Measurements from ENCODE around the gene KPNA1.

The KPNA1 gene

DNA sequence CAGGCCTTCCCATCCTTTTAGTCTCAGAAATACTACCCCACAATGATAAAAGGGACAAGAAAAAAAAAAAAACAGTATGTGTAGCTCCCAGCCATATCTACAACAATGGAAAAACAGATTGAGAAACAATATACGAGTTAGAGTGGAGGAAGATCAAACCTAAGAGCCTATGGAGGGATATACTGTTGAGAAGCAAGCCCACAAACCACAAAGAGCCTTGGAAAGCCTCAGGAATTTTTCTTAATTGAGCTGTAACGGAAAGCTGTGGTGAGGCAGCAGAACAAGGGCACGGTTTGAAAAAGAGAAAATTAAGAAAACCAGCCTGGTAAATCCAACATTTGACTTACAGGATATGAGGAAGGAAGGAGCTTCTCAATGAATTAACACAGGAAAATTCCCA, 21.4 kb downstream of the KPNA1 start:
- H3K4me3 ChIP-seq = no peak overlapping the region
- peaks cover 10 to 28% (median 18%) of the 10 kb centered on the region in 3 donors for H3K36me3 ChIP-seq
- no peak overlapping the region for H3K27ac ChIP-seq
- H3K27me3 ChIP-seq = no peaks in the 10 kb centered on the region
- TF ChIP-seq, protein P1, sequence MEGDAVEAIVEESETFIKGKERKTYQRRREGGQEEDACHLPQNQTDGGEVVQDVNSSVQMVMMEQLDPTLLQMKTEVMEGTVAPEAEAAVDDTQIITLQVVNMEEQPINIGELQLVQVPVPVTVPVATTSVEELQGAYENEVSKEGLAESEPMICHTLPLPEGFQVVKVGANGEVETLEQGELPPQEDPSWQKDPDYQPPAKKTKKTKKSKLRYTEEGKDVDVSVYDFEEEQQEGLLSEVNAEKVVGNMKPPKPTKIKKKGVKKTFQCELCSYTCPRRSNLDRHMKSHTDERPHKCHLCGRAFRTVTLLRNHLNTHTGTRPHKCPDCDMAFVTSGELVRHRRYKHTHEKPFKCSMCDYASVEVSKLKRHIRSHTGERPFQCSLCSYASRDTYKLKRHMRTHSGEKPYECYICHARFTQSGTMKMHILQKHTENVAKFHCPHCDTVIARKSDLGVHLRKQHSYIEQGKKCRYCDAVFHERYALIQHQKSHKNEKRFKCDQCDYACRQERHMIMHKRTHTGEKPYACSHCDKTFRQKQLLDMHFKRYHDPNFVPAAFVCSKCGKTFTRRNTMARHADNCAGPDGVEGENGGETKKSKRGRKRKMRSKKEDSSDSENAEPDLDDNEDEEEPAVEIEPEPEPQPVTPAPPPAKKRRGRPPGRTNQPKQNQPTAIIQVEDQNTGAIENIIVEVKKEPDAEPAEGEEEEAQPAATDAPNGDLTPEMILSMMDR (IDR thresholded peaks at IDR 0.05) = no peak
- peaks cover 0 to 5% (median 2%) of the 10 kb centered on the region in 4 donors for H3K4me1 ChIP-seq
- intact Hi-C loops (cut with DNase I; ENCODE audit: low total_unique reads) = no loop called here
- H3K9me3 ChIP-seq = no peaks in the 10 kb centered on the region
- DNase-seq = no peak

DNA sequence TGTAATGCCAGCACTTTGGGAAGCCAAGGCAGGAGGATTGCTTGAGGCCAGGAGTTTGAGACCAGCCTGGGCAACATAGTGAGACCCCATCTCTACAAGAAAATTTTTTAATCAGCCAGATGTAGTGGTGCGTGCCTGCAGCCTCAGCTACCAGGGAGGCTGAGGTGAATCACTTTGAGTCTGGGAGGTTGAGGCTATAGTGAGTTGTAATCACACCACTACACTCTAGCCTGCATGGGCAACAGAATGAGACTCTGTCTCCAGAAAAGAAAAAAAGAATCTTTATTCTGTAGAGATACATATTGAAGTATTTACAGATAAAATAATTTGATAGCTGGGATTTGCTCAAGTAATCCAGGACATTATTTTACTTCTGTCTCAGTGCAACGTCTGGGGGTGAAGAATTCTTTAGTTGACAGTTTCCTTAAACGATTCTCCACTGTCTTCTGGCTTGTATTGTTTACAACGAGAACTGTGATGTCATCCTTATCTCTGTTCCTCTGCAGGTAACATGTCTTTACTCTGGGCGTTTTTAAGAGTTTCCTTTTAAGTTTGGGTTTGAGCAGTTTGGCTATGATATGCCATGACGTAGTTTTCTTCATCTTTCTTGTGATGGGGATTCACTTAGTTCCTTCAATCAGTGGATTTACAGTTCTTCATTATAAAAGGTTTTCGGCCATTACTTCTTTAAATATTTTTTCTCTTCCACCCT, 26.3 kb downstream of the KPNA1 start:
- H3K27me3 ChIP-seq = no peaks in the 10 kb centered on the region
- DNase-seq = no peak
- TF ChIP-seq, protein P1 (IDR thresholded peaks at IDR 0.05) = no peak
- intact Hi-C loops (cut with DNase I; ENCODE audit: low total_unique reads) = no loop called here
- peaks cover 0 to 11% (median 4%) of the 10 kb centered on the region in 3 donors for H3K36me3 ChIP-seq
- no peak overlapping the region for H3K4me3 ChIP-seq
- H3K4me1 ChIP-seq = peaks cover 0 to 1% (median 0%) of the 10 kb centered on the region in 4 donors
- no peaks in the 10 kb centered on the region for H3K9me3 ChIP-seq
- no peak overlapping the region for H3K27ac ChIP-seq

DNA sequence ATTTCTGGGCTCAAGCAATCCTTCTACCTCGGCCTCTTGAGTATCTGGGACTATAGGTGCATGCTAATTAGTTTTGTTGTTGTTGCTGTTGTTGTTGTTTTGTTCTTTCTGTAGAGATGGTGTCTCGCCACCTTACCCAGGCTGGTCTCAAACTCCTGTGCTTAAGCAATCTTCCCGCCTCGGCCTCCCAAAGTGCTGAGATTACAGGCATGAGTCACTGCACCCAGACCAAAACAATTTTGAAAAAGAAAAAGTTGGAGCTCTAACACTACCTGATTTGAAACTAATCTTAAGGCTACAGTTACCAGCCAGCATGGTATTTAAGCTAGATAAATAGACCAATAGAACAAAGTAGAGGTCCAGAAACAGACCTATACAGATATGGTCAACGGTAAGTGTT, 29.8 kb downstream of the KPNA1 start:
- no peaks in the 10 kb centered on the region for H3K9me3 ChIP-seq
- peaks cover 0 to 11% (median 2%) of the 10 kb centered on the region in 4 donors for H3K4me1 ChIP-seq
- H3K4me3 ChIP-seq = no peak overlapping the region
- H3K36me3 ChIP-seq = peaks cover 0 to 7% (median 0%) of the 10 kb centered on the region in 3 donors
- no peak overlapping the region for H3K27ac ChIP-seq
- TF ChIP-seq, protein P1 (IDR thresholded peaks at IDR 0.05) = no peak
- no peaks in the 10 kb centered on the region for H3K27me3 ChIP-seq
- no peak for DNase-seq
- intact Hi-C loops (cut with DNase I; ENCODE audit: low total_unique reads) = no loop called here

DNA sequence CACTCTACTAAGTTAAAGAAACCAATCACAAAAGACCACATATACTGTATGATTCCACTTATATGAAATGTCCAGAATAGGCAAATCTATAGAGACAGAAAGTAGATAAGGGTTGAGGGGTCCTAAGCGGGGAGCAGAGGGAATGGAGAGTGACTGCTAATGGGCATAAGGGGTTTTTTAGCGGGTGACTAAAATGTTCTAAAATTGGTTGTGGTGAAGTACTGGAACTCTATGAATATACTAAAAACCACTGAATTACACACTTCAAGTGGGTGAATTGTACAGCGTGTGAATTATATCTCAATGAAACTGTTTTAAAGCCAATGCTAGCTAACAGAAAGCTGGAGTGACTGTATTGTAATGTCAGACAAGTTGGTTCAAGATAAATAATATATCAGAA, 33.3 kb downstream of the KPNA1 start:
- no peak for DNase-seq
- Histone ChIP-seq H3K27ac (no peak overlapping the region), H3K36me3 (no peaks in the 10 kb centered on the region), H3K4me3 (no peak overlapping the region), H3K4me1 (peaks cover 0 to 12% (median 2%) of the 10 kb centered on the region in 4 donors), H3K27me3 (no peaks in the 10 kb centered on the region), H3K9me3 (no peaks in the 10 kb centered on the region)
- intact Hi-C loops (cut with DNase I; ENCODE audit: low total_unique reads) = no loop called here
- TF ChIP-seq, protein P1 (IDR thresholded peaks at IDR 0.05) = no peak

DNA sequence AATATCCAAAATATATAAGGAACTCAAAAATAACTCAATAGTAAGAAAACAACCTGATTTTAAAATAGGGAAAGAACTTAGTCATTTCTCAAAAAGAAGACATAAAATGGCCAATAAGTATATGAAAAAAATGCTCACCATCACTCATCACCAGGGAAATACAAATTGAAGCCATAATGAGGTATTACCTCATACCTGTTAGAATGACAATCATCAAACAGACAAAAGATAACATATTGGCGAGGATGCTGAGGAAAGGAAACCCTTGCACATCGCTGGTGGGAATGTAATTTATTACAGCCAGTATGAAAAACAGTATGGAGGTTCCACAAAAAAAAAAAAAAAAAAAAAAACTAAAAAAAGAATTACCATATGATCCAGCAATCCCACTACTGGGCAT, 38.2 kb downstream of the KPNA1 start:
- no peaks in the 10 kb centered on the region for H3K9me3 ChIP-seq
- H3K27me3 ChIP-seq = no peaks in the 10 kb centered on the region
- no peak for DNase-seq
- H3K4me3 ChIP-seq = no peak overlapping the region
- TF ChIP-seq, protein P1 (IDR thresholded peaks at IDR 0.05) = no peak
- peaks cover 0 to 12% (median 0%) of the 10 kb centered on the region in 4 donors for H3K4me1 ChIP-seq
- intact Hi-C loops (cut with DNase I; ENCODE audit: low total_unique reads) = no loop called here
- no peaks in the 10 kb centered on the region for H3K36me3 ChIP-seq
- no peak overlapping the region for H3K27ac ChIP-seq
